HEK293T (cell line): ENCODE data around the gene STK32A.

Source experiments
- CTCF ChIA-PET: fragments of 350-600 bp; formaldehyde crosslinking; extraction: SDS; loops from one replicate; lab custom pipeline; 2021; ENCODE audit warnings: antibody characterized with exemption, inconsistent platforms; lab: Yijun Ruan, JAX
- POLR2A ChIA-PET: fragments of 350-600 bp; formaldehyde crosslinking; extraction: SDS; loops from one replicate; lab custom pipeline; 2020; ENCODE audit warnings: antibody characterized with exemption, inconsistent platforms; lab: Yijun Ruan, JAX
- DNase-seq: peaks from one replicate; pipeline ENCODE4 v3.0.0; 2012; ENCODE audit warnings: mixed read lengths; ENCODE audit errors: extremely low spot score
- ARNT ChIP-seq: fragments of 450-650 bp; IDR thresholded peaks from 2 replicates; pipeline ENCODE4 v1.6.1; 2017; ENCODE audit warnings: mild to moderate bottlenecking
- BHLHE40 ChIP-seq: fragments of 450-650 bp; IDR thresholded peaks from 2 replicates; pipeline ENCODE4 v1.6.1; 2016; ENCODE audit warnings: mild to moderate bottlenecking, moderate library complexity, borderline replicate concordance
- CTBP1 ChIP-seq: fragments of 450-650 bp; IDR thresholded peaks from 2 replicates; pipeline ENCODE4 v1.6.1; 2016; ENCODE audit warnings: borderline replicate concordance
- ELF4 ChIP-seq: fragments of 450-650 bp; IDR thresholded peaks from 2 replicates; pipeline ENCODE4 v1.6.1; 2017; ENCODE audit warnings: antibody characterized with exemption
- FOXA1 ChIP-seq: fragments of 450-650 bp; IDR thresholded peaks from 2 replicates; pipeline ENCODE4 v1.6.1; 2016; ENCODE audit warnings: mild to moderate bottlenecking
- FOXK2 ChIP-seq: fragments of 450-650 bp; IDR thresholded peaks from 2 replicates; pipeline ENCODE4 v1.6.1; 2016; ENCODE audit warnings: mild to moderate bottlenecking
- FOXM1 ChIP-seq: fragments of 450-650 bp; IDR thresholded peaks from 2 replicates; pipeline ENCODE4 v1.6.1; 2017; ENCODE audit warnings: mild to moderate bottlenecking, borderline replicate concordance
- HDGF ChIP-seq: fragments of 450-650 bp; IDR thresholded peaks from 2 replicates; pipeline ENCODE4 v1.6.1; 2017; ENCODE audit warnings: antibody characterized with exemption, borderline replicate concordance
- L3MBTL2 ChIP-seq: fragments of 450-650 bp; conservative IDR thresholded peaks from 2 replicates; pipeline ENCODE4 v1.6.1; 2016; ENCODE audit warnings: mild to moderate bottlenecking
- LEF1 ChIP-seq: fragments of 450-650 bp; IDR thresholded peaks from 2 replicates; pipeline ENCODE4 v1.6.1; 2017; ENCODE audit warnings: mild to moderate bottlenecking, borderline replicate concordance
- NFRKB ChIP-seq: fragments of 450-650 bp; IDR thresholded peaks from 2 replicates; pipeline ENCODE4 v1.6.1; 2016; ENCODE audit warnings: mild to moderate bottlenecking, moderate library complexity
- SP1 ChIP-seq: fragments of 450-650 bp; IDR thresholded peaks from 2 replicates; pipeline ENCODE4 v1.6.1; 2017
- SUZ12 ChIP-seq: fragments of 450-650 bp; IDR thresholded peaks from 2 replicates; pipeline ENCODE4 v1.6.1; 2016; ENCODE audit warnings: mild to moderate bottlenecking
- TARDBP ChIP-seq: fragments of 450-650 bp; IDR thresholded peaks from 2 replicates; pipeline ENCODE4 v1.6.1; 2016
- ZNF384 ChIP-seq: fragments of 450-650 bp; IDR thresholded peaks from 2 replicates; pipeline ENCODE4 v1.6.1; 2016
- TF ChIP-seq, protein P1 (sequence below): fragments of 450-650 bp; IDR thresholded peaks from 2 replicates; pipeline ENCODE4 v1.6.1; 2016

Gene STK32A

DNA sequence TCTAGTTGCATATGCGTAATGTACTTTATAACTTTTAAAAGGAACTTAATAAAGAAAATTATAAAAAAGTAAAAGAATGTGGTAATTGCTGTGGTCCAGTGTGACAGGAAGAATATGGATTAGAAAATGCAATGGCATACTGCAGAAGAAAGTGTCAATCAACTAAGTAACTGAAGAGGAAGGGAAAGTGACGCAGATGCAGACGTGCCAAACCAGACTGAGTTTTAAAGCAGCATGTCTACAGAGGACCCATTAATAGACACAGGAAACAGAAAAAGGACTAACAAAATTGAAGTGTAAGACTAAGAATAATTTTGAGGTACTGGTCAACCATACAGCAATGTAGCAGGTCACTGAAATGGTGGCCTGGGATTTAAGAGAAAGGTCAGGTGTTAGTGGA is 201.8 kb downstream of the STK32A start:
- DNase-seq: no peak
- ChIA-PET CTCF (interaction anchor here (1.0 kb wide), 1 partner anchor 18 kb away, joined by 6 read pairs; no protein-coding TSS in a partner anchor), POLR2A (no interaction called here)
- TF ChIP-seq ZNF384: no peak
- no peak for TF ChIP-seq TARDBP
- TF ChIP-seq BHLHE40: no peak
- TF ChIP-seq FOXM1: no peak
- TF ChIP-seq LEF1: no peak
- TF ChIP-seq L3MBTL2: no peak
- no peak for TF ChIP-seq HDGF
- no peak for TF ChIP-seq ELF4
- TF ChIP-seq SUZ12: no peak
- TF ChIP-seq SP1: no peak
- no peak for TF ChIP-seq CTBP1

DNA sequence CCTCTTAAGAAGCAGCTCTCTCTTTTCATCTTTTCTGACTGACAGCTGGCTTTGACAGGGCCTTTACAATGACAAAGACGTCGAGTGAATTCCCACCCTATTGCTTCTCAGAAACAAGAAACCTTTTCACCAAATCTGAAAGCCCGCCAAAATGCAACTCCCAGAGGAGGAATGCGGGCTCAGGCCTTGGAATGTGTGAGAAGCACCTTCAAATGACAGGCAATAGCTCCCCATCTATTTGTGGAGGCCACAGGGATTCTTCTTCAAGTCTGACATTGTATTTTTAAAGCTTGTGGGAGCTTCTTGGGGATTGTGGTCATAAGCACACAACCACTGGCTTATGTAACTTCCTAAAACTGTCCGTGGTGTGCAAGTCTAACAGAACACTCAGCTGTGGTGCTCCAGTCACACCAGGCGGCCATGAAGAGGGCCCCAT is 202.4 kb downstream of the STK32A start:
- ChIA-PET POLR2A (no interaction called here), CTCF (interaction anchor here (1.0 kb wide), 1 partner anchor 17 kb away, joined by 6 read pairs; no protein-coding TSS in a partner anchor)
- DNase-seq: no peak
- TF ChIP-seq SP1 (no peak), LEF1 (no peak), FOXM1 (no peak), FOXA1 (no peak), SUZ12 (no peak), HDGF (no peak), TARDBP (no peak), CTBP1 (no peak), ZNF384 (no peak), FOXK2 (no peak), NFRKB (no peak), ELF4 (no peak), L3MBTL2 (no peak), BHLHE40 (no peak), ARNT (no peak)
- TF ChIP-seq, protein P1, sequence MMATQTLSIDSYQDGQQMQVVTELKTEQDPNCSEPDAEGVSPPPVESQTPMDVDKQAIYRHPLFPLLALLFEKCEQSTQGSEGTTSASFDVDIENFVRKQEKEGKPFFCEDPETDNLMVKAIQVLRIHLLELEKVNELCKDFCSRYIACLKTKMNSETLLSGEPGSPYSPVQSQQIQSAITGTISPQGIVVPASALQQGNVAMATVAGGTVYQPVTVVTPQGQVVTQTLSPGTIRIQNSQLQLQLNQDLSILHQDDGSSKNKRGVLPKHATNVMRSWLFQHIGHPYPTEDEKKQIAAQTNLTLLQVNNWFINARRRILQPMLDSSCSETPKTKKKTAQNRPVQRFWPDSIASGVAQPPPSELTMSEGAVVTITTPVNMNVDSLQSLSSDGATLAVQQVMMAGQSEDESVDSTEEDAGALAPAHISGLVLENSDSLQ: no peak
